Esophagus mucosa (tissue), 1 donor: ENCODE data around the gene VIPR1. TPM values are rescaled to one million over a fixed set of nuclear protein-coding genes. Genes with fewer than 3 reads are reported as not detected.

Source experiments
- ATAC-seq: fragments of 200-7000 bp; cut with Tn5 transposase; one replicate; pipeline ENCODE4 v1.9.1; 2020
- total RNA-seq: library from RNA; stranded (reverse); gene quantifications from one replicate; pipeline ENCODE4 v1.2.4, GENCODE V29; 2023
- donor health status: DM: yes; HTN: yes; CAD: no.

The VIPR1 gene, protein sequence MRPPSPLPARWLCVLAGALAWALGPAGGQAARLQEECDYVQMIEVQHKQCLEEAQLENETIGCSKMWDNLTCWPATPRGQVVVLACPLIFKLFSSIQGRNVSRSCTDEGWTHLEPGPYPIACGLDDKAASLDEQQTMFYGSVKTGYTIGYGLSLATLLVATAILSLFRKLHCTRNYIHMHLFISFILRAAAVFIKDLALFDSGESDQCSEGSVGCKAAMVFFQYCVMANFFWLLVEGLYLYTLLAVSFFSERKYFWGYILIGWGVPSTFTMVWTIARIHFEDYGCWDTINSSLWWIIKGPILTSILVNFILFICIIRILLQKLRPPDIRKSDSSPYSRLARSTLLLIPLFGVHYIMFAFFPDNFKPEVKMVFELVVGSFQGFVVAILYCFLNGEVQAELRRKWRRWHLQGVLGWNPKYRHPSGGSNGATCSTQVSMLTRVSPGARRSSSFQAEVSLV
- 3.9 TPM for total RNA-seq

DNA sequence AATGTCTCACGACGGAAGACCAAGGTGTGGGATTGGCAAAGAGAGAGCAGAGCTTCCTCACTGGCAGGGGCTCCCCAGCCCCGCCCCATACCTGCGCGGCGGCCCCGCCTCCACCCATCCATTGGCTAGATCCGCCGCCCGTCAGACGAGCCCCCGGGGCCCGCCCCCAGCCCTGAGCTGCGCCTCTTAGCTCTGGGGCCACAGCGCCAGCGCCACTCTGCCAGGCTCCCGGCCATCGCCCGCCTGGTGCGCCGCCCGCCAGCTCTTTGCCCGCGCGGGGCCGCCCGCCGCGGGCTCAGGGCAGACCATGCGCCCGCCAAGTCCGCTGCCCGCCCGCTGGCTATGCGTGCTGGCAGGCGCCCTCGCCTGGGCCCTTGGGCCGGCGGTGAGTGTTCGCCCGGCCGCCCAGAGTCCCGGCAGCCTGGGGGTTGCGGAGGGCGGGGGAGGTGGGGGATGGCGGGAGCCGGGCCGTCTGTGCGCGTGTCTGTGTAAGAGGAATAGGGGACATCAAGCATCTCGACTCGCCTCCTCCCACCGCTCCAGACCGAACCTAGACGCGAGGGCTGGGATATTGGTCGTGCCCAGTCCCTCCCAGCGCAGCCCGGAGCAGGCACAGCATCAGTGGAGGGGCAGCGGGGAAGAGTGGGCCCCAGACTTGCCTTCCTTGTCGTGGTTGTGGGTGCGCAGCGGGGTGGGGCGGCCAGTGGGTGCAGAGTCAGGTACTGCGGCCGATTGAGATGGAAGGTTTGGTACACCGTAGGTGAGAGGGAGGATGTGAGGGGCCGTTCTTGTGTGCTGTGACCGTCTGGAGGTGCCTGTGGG, at the start of gene VIPR1:
VIPR1 (plus strand) TSS at position 215 of the 822 bp plus-strand sequence; CDS start at position 308, 93 bp downstream.
- peak; percentile 95 for ATAC-seq

DNA sequence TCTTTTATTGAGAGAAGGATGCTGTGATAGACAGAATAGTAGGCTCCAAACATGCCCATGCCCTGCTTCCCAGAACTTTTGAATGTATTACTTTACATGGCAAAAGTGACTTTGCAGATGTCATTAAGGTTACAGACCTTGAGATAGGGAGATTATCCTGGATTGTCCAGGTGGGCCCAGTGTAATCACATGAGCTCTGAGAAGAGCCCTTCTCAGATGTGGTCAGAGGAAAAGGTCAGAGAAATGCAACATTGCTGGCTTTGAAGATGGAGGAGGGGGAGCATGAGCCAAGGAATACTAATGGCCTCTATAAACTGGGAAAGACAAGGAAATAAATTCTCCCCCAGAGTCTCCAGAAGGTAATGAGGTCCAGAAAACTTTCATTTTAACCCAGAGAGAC, 46.2 kb upstream of the VIPR1 start:
- ATAC-seq: no peak

- no peak for ATAC-seq
These were observed 43.3 kb upstream of the VIPR1 start for GRCh38 chr3:42459151-42459550.

GRCh38 chr3:42461762-42462161, 40.7 kb upstream of the VIPR1 start:
- no peak for ATAC-seq

GRCh38 chr3:42463093-42463492, 39.4 kb upstream of the VIPR1 start:
- no peak for ATAC-seq

GRCh38 chr3:42468111-42468510, 34.3 kb upstream of the VIPR1 start:
- ATAC-seq: no peak

DNA sequence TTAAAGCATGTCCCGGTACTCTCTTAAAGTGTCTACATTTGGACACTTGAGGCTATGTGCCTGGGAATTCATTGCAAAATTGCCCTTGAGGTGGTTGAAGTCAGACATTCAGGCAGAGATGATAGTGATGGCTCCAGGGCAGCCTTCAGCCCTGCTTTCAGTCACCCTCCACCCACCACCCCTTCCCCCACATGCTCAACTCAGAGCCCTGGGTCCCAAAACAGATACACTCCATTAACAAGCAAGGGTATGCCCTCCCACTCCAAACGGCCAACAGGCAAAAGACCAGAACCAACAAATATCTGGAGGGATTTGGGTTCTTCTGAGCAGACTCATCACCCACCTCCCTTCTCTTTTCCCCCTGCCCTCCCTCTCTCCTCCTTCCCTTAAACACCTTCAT, 29.9 kb upstream of the VIPR1 start:
- no peak for ATAC-seq

DNA sequence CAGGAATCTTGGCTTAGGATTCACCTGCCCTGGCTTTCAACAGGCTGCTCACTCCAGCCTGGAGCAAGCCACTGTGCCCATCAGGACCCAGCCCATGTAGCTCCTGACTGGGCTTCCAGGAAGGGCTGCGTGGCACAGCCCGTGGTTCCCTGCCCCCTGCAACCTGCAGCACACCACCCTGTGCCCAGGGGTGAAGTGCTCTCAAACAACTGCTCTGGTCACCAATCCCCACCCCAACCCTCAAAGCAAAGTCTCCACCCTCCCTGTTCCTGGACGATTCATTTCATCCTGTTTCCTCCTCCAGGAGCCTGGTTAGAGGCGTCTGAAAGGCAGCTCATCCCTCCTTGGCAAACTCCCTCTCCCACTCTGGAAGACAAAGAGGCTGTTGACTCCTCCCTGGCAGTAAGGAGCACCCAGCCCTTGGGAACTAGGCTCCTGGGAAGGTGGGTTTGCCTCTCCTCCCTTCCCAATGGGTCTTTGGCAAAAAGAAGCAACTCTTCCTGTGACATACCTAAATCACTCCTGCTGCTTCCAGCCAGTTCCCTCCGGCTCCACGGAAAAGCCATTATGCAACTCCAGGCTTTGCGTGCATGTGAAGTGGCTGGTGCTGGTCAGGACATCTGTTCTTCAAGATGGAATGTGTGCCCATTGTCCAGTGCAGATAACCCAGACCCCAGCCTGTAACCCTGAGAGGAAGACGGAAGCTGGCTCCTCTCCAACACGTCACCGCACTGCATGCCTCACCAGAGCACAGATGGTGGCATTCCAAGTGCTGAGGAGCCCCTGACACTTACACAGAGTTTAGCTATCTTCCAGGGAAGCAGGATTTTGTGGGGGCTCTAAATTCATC, 29.1 kb upstream of the VIPR1 start:
- ATAC-seq: no peak

DNA sequence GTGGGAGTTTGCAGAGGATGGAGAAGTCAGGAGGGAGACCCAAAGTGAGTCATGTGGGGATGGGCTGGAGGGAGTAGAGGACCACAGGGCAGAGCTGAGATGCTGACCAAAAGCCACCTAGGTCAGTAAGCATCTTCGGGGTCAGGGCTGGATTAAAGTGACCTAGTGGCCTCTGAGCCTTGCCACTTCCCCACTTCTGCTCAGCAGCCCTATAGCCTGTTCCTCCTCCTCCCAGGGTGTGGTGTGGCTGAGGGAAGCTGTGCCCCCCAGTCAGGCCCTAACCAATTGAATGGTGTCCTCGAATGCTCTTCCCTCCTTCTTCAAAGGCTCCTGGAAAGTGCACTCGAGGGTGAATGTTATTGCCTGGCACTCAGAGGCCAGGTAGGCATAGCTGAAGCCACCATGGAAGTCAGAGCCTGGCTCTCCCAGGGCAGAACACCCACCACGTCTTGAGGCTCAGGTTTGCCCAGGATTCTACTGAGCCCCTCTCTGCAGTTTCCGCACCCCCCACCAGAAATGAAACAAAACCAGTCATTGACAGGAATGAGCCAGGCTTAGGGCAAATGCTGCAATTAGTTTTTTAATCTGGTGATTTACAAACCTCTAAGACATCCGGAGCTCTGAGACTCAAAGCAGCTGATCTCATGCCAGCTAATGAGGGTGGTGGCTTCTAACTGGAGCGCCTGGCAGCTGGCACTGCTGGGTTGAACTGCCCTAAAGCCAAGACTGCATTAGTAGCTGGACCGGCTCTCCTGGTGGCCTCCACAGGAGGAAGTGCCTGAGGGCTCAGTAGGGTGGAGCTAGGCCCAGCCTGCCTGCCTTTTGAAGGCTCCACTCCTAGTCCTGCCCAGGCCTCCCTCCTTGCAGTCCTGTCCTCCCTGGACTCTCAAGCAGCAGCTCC, 26.0 kb upstream of the VIPR1 start:
- peak; percentile 99 for ATAC-seq

DNA sequence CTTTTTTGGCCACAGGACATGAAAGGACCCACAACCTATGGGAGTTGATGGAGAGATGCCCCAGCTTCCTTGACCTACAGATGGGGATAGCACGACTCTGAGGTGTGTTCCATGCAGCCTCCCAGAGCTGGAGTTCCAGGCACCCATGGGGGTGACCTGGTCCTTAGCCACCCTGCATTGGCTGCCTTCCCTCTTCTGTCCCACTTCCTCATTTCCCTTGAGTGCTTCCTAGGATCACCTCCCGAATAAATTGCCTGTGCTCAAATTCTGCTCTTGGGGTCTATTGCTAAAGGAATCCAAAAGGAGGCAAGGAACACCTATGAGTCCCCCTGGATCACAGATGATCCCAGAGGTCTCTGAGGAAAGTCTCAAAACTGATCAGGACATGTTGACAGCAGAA, 24.7 kb upstream of the VIPR1 start:
- ATAC-seq: no peak

GRCh38 chr3:42478830-42479229, 23.6 kb upstream of the VIPR1 start:
- no peak for ATAC-seq

- no peak for ATAC-seq
These were observed 15.5 kb upstream of the VIPR1 start for GRCh38 chr3:42486814-42487565.

DNA sequence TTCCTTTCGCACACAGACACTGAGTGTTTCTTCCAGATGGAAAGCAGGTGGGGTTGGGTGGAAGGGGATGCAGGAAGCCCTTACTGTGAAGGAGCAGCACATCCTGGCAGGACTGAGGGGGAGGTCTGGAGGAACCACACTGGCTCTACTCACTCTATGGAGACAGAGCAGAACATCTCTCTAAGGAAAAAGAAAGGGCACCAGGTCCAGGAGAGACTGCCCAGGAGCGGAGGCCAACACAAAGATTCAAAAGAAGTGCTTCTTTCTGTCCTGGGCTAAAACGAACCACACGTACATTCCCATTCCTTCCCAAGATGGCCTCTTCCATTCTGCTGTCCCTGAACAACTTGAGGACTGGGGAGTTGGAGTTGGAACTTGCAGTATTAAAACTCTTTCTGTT, 13.8 kb upstream of the VIPR1 start:
- no peak for ATAC-seq

- no peak for ATAC-seq
These were observed 13.1 kb upstream of the VIPR1 start for GRCh38 chr3:42489116-42489936.

- ATAC-seq: peak; percentile 17
These were observed 12.6 kb upstream of the VIPR1 start for GRCh38 chr3:42489937-42490227.

- peak; percentile 87 for ATAC-seq
These were observed 12.2 kb upstream of the VIPR1 start for GRCh38 chr3:42490243-42490642.

DNA sequence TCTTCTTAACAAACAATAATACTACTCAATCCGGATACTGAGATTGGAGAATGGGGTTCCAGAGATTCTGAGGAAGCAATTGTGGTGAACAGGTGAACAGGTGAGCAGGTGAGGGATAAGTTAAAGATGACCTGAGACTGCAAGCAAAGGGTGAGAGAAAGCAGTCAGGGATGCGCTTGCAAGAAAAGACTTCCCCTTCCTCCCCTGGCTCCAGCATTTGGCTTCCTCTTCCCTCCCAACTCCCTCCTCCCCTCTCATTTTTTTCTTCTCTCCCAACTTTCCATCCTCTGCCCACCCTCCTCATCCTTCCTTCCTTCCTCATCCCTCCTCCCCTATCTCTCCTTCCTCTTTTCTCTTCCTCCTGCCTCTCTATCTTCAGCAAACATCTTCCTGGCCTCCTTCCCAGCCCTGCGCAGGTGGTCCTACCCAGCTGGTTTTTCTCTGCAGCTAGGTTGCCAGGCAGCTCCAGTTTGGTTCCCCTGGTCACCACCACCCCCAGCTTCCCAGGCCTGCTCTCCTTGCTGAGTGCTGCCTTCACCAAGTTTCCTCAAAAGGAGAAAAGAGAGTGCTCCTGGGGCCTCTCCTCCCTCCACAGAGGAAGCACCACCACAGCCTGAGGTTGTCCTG, 10.4 kb upstream of the VIPR1 start:
- ATAC-seq: no peak

DNA sequence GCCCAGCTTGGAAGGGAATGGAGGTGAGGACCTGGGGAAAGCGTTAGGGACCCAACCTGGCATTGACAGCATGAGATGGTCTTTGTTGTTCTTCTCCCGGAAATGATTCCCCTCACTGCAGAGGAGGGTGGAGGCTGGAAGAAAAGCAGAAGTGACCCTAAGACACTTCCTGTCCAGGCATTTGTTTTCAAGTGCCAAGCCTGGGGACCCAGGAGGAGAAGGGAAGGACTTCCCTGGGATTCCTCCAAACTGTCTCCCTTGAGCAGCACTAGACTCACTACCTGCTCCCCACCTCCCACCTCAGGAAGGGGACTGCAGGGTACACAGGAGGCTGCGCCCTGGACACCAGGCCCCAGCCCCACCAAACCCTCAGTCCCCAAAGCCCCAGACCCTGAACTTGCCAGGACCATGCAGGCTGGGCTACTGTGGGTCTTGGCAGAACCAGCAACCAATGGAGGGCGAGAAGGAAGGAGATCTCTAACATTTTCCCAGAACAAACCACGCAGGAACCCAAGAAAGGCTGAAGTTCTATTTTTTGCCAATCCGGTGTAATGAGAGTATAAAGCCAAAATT, 9.8 kb upstream of the VIPR1 start:
- ATAC-seq: no peak

GRCh38 chr3:42493126-42493797, 9.2 kb upstream of the VIPR1 start:
- no peak for ATAC-seq
